Stomach (tissue), 9 donors: ENCODE measurements around the gene TPI1. TPM values are rescaled to one million over a fixed set of nuclear protein-coding genes. Genes with fewer than 3 reads are reported as not detected.
"Not testable (repeated sequence)": the region's sequence is repeated elsewhere in the genome, so short reads cannot be mapped to it uniquely, and the experiment has no call there.

Experiments used
- DNase-seq, 2 donors: peaks; one replicate each; pipeline versions ENCODE4 v3.0.0 to v3.0.0-alpha.2; 2013 to 2019
- H3K27ac ChIP-seq, 5 donors: fragments of 200-600 bp in 4 of 5; sonication (generic) in 4 of 5; one replicate each; pipeline ENCODE4 v1.5.1; 2013 to 2019; ENCODE audit warnings: mild to moderate bottlenecking in 1 of 5, moderate library complexity in 1 of 5
- H3K27me3 ChIP-seq, 3 donors: fragments of 200-600 bp; sonication (generic); one replicate each; pipeline ENCODE4 v1.5.1; 2017 to 2019; ENCODE audit warnings: mixed run types in 1 of 3
- H3K36me3 ChIP-seq, 4 donors: fragments of 200-600 bp; sonication (generic); 1 replicate in 3 of 4; 2 replicates in 1 of 4; pipeline ENCODE4 v1.5.1; 2016 to 2019
- H3K4me1 ChIP-seq, 4 donors: fragments of 200-600 bp; sonication (generic); one replicate each; pipeline ENCODE4 v1.5.1; 2016 to 2019
- H3K4me3 ChIP-seq, 4 donors: fragments of 200-600 bp; sonication (generic) in 3 of 4; one replicate each; pipeline ENCODE4 v1.5.1; 2016 to 2019; ENCODE audit warnings: mild to moderate bottlenecking in 1 of 4
- H3K9me3 ChIP-seq, 4 donors: fragments of 200-600 bp; sonication (generic); one replicate each; pipeline ENCODE4 v1.5.1; 2016 to 2019
- EP300 ChIP-seq: sonication (generic); formaldehyde crosslinking; IDR thresholded peaks from one replicate; pipeline ENCODE4 v1.6.1; 2017; ENCODE audit warnings: antibody characterized with exemption
- POLR2A ChIP-seq, 4 donors: fragments of 450-650 bp; IDR thresholded peaks; one replicate each; pipeline ENCODE4 v1.6.1; 2016; ENCODE audit warnings: antibody characterized with exemption in 4 of 4, control low read depth in 2 of 4, mild to moderate bottlenecking in 1 of 4, moderate library complexity in 1 of 4
- POLR2AphosphoS5 ChIP-seq, 3 donors: sonication (generic); formaldehyde crosslinking; IDR thresholded peaks; one replicate each; pipeline ENCODE4 v1.6.1; 2016; ENCODE audit warnings: antibody characterized with exemption in 3 of 3
- WGBS, 5 donors: extraction: QIAGEN DNeasy Blood & Tissue Kit in 3 of 5; methylation state at CpG; one replicate each; pipeline versions ENCODE4 v1.1.5 to v1.1.7; 2013 to 2018; 5-methylcytosine and 5-hydroxymethylcytosine counted together
- intact Hi-C: fragments of 100-400 bp; cut with DNase I; formaldehyde crosslinking; loops from one replicate; pipeline ENCODE4 v1.15.1; 2023; ENCODE audit warnings: low total_unique reads
- polyA plus RNA-seq, 3 donors: library from polyadenylated mRNA; stranded (reverse); fragments of 200-250 nt; gene quantifications; one replicate each; pipeline ENCODE4 v1.2.3, GENCODE V29; 2013
- total RNA-seq, 5 donors: library from RNA; depleted of rRNA; stranded (reverse); fragments of >200 nt; gene quantifications; one replicate each; pipeline versions ENCODE4 v1.1.0 to v1.2.3, GENCODE V29; 2014 to 2016
- TF ChIP-seq, protein P1 (sequence below), 7 experiments: fragments of 450-650 bp in 4 of 7; fragments of 200-600 bp in 3 of 7; sonication (generic) in 3 of 7; IDR thresholded peaks; one replicate each; pipeline ENCODE4 v1.5.1; 2016 to 2019; ENCODE audit warnings: antibody characterized with exemption in 7 of 7, control low read depth in 2 of 7, mild to moderate bottlenecking in 1 of 7
- donor health status: healthy with polysubstance abuse.
- donor health status: Bipolar disorder and iron deficiency.
- donor health status: healthy.

Gene TPI1
- total and polyA plus RNA-seq, 8 donors, result 131 to 526 (median 336) TPM

DNA sequence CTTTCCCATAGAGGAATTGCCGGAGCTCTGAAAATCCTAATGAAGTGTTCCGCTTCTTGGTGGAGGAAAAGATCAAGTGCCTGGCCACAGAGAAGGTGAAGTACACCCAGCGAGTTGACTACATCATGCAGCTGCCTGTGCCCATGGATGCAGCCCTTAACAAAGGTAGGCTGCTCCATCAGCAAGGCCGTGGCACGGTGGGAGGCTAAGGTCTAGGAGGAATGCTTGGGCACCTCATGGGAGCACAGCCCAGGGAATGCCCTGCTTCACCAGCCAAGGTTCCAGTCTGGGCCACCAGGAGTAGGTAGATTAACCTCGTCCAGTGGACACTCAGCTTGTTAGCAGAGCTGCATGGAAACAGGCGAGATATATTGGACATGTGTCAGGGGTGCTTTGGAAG lies 6.4 kb upstream of the TPI1 start:
- no peak overlapping the region for H3K4me3 ChIP-seq
- peaks cover 86 to 100% (median 99%) of the 10 kb centered on the region in 4 donors for H3K36me3 ChIP-seq
- 89 to 98% (median 96%) methylated on average over 7 of the region's 7 CpGs for WGBS, 5 donors
- intact Hi-C loops, result no loop called here
- no peaks in the 10 kb centered on the region for H3K9me3 ChIP-seq
- no peak overlapping the region for H3K27ac ChIP-seq
- H3K4me1 ChIP-seq, result no peaks in the 10 kb centered on the region
- TF ChIP-seq, protein P1, sequence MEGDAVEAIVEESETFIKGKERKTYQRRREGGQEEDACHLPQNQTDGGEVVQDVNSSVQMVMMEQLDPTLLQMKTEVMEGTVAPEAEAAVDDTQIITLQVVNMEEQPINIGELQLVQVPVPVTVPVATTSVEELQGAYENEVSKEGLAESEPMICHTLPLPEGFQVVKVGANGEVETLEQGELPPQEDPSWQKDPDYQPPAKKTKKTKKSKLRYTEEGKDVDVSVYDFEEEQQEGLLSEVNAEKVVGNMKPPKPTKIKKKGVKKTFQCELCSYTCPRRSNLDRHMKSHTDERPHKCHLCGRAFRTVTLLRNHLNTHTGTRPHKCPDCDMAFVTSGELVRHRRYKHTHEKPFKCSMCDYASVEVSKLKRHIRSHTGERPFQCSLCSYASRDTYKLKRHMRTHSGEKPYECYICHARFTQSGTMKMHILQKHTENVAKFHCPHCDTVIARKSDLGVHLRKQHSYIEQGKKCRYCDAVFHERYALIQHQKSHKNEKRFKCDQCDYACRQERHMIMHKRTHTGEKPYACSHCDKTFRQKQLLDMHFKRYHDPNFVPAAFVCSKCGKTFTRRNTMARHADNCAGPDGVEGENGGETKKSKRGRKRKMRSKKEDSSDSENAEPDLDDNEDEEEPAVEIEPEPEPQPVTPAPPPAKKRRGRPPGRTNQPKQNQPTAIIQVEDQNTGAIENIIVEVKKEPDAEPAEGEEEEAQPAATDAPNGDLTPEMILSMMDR (IDR thresholded peaks at IDR 0.05), result no peak
- TF ChIP-seq EP300 (no peak), POLR2A (IDR thresholded peaks at IDR 0.05) (no peak), POLR2AphosphoS5 (IDR thresholded peaks at IDR 0.05) (no peak)
- no peaks in the 10 kb centered on the region for H3K27me3 ChIP-seq
- no peak for DNase-seq

DNA sequence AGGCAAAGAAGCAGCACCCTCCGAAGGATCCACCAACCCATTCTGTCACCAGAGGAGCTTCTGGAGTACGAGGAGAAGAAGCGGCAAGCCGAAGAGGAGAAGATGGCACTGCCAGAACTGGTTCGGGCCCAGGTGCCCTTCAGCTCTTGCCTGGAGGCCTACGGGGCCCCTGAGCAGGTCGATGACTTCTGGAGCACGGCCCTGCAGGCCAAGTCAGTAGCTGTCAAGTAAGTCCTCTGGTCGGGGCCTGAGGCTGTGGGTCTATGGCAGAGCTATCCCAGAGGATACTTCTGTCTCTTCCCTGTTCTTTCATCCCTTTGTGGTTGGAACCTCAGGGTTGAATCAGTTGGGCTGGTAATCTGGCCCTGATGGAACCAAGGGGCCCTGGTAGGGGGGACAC lies 5.9 kb upstream of the TPI1 start:
- Histone ChIP-seq H3K27me3 (no peaks in the 10 kb centered on the region), H3K4me1 (peaks cover 0 to 3% (median 1%) of the 10 kb centered on the region in 4 donors), H3K27ac (no peak overlapping the region), H3K4me3 (no peak overlapping the region), H3K36me3 (peaks cover 81 to 99% (median 98%) of the 10 kb centered on the region in 4 donors), H3K9me3 (no peaks in the 10 kb centered on the region)
- intact Hi-C loops, result no loop called here
- 92 to 96% (median 95%) methylated on average over 9 of the region's 9 CpGs for WGBS, 5 donors
- TF ChIP-seq, protein P1 (IDR thresholded peaks at IDR 0.05), result no peak
- TF ChIP-seq POLR2AphosphoS5 (IDR thresholded peaks at IDR 0.05) (no peak), EP300 (no peak), POLR2A (IDR thresholded peaks at IDR 0.05) (no peak)
- no peak for DNase-seq

DNA sequence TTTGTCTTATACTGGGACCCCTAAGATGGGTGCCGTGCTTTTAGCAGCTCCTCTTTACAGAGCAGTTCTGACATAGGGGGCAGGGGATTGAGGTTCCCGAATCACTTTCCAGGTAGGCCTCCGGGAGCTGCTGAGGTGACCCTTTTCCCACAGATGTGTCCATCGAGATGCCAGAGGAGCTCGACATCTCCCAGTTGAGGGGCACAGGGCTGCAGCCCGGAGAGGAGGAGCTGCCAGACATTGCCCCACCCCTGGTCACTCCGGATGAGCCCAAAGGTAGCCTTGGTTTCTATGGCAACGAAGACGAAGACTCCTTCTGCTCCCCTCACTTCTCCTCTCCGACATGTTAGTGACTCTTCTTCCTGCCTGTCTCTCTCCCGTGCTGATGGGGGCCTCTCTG lies 4.3 kb upstream of the TPI1 start:
- no peak overlapping the region for H3K4me3 ChIP-seq
- no peak overlapping the region for H3K27ac ChIP-seq
- no peaks in the 10 kb centered on the region for H3K9me3 ChIP-seq
- TF ChIP-seq, protein P1 (IDR thresholded peaks at IDR 0.05), result no peak
- TF ChIP-seq EP300, result no peak
- no peak for TF ChIP-seq POLR2A (IDR thresholded peaks at IDR 0.05)
- no peak for TF ChIP-seq POLR2AphosphoS5 (IDR thresholded peaks at IDR 0.05)
- 91 to 96% (median 93%) methylated on average over 8 to 11 of the region's 11 CpGs for WGBS, 5 donors
- no peak for DNase-seq
- peaks cover 6 to 15% (median 12%) of the 10 kb centered on the region in 4 donors for H3K4me1 ChIP-seq
- no peaks in the 10 kb centered on the region for H3K27me3 ChIP-seq
- intact Hi-C loops, result no loop called here
- peaks cover 65 to 82% (median 81%) of the 10 kb centered on the region in 4 donors for H3K36me3 ChIP-seq

DNA sequence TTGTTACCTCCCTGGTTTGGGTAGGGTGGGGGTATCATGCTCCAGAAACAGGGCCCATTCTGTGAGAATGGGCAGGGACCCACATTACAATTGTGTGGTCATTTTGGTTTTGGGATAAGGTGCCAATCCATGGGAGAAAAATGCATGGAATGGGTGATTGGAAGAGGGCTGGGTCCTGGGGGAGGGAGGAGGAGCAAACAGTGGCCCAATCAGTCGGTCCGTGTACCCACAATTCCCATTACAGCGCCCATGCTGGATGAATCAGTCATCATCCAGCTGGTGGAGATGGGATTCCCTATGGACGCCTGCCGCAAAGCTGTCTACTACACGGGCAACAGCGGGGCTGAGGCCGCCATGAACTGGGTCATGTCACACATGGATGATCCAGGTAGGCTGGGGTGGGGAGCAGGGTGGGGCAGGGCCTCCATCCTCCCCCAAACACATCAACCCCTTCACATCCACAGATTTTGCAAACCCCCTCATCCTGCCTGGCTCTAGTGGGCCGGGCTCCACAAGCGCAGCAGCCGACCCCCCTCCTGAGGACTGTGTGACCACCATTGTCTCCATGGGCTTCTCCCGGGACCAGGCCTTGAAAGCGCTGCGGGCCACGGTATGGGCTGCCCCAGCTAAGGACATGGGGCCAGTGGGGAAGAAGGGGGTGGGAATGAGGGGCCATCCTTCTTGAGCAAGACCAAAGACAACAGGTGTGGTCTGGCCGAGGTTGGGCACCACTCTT lies 3.6 kb upstream of the TPI1 start:
- no peak for DNase-seq
- H3K27ac ChIP-seq, result no peak overlapping the region
- no peaks in the 10 kb centered on the region for H3K27me3 ChIP-seq
- 95 to 96% (median 95%) methylated on average over 16 of the region's 16 CpGs for WGBS, 5 donors
- intact Hi-C loops, result no loop called here
- TF ChIP-seq EP300 (no peak), POLR2AphosphoS5 (IDR thresholded peaks at IDR 0.05) (no peak)
- TF ChIP-seq, protein P1 (IDR thresholded peaks at IDR 0.05), result no peak
- no peaks in the 10 kb centered on the region for H3K9me3 ChIP-seq
- H3K4me3 ChIP-seq, result no peak overlapping the region
- H3K36me3 ChIP-seq, result peaks cover 57 to 75% (median 74%) of the 10 kb centered on the region in 4 donors
- peaks cover 11 to 22% (median 20%) of the 10 kb centered on the region in 4 donors for H3K4me1 ChIP-seq

DNA sequence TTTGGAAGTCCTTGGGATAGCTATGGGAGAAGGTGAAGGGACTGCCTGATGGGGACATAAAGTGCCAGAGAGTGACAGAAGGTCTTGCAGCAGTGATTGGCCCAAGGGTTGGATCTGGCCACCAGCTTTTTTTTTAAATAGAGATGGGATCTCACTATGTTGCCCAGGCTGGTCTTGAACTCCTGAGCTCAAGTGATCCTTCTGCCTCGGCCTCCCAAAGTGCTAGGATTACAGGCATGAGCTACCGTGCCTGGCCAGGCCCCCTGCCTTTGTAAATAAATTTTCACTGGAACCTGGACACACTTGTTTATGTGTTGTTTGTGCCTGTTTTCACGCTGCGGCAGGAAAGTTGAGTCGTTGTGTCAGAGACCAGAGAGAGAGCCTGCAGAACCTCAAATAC lies 2.0 kb upstream of the TPI1 start:
- Histone ChIP-seq H3K4me1 (peaks cover 16 to 38% (median 34%) of the 10 kb centered on the region in 4 donors), H3K36me3 (peaks cover 49 to 74% (median 70%) of the 10 kb centered on the region in 4 donors)
- H3K27ac ChIP-seq, intact Hi-C loops, H3K4me3 ChIP-seq, DNase-seq, H3K27me3 ChIP-seq, H3K9me3 ChIP-seq: not testable (repeated sequence)
- 91 to 96% (median 93%) methylated on average over 5 of the region's 5 CpGs for WGBS, 5 donors
